Nephron progenitor cell (in vitro differentiated cells): ENCODE data around the gene RXRG.

Source experiments
- DNase-seq: peaks from one replicate; pipeline ENCODE4 v3.0.0; 2021
- H3K27ac Mint-ChIP-seq: 2 replicates; pipeline ENCODE4 v1.8.0; 2021; ENCODE audit warnings: mild to moderate bottlenecking, moderate library complexity, mixed read lengths
- H3K27me3 Mint-ChIP-seq: 2 replicates; pipeline ENCODE4 v1.8.0; 2021; ENCODE audit warnings: mild to moderate bottlenecking, low read depth, mixed read lengths; ENCODE audit not compliant: poor library complexity
- H3K36me3 Mint-ChIP-seq: 2 replicates; pipeline ENCODE4 v1.8.0; 2021; ENCODE audit warnings: low read depth, mixed read lengths
- H3K4me1 Mint-ChIP-seq: 2 replicates; pipeline ENCODE4 v1.8.0; 2021; ENCODE audit warnings: mixed read lengths
- H3K4me3 Mint-ChIP-seq: 2 replicates; pipeline ENCODE4 v1.8.0; 2021; ENCODE audit warnings: mild to moderate bottlenecking, moderate library complexity, mixed read lengths
- H3K9me3 Mint-ChIP-seq: 2 replicates; pipeline ENCODE4 v1.8.0; 2021; ENCODE audit warnings: mild to moderate bottlenecking, moderate library complexity, mixed read lengths
- CTCF ChIP-seq: fragments of 200-600 bp; sonication (generic); IDR thresholded peaks from 2 replicates; pipeline ENCODE4 v1.5.0; 2021; ENCODE audit warnings: antibody characterized with exemption

The RXRG gene

GRCh38 chr1:165456114-165456513 lies 11.2 kb upstream of the RXRG start:
- no peak for TF ChIP-seq CTCF
- H3K4me3 Mint-ChIP-seq: no peak overlapping the region
- H3K9me3 Mint-ChIP-seq: peaks cover 5% of the 10 kb centered on the region
- H3K27me3 Mint-ChIP-seq: peaks cover 8% of the 10 kb centered on the region
- DNase-seq: no peak
- no peaks in the 10 kb centered on the region for H3K36me3 Mint-ChIP-seq
- no peaks in the 10 kb centered on the region for H3K4me1 Mint-ChIP-seq
- no peak overlapping the region for H3K27ac Mint-ChIP-seq

GRCh38 chr1:165455111-165455510 lies 10.2 kb upstream of the RXRG start:
- Mint-ChIP-seq H3K27me3 (peaks cover 8% of the 10 kb centered on the region), H3K27ac (no peak overlapping the region), H3K4me3 (no peak overlapping the region), H3K4me1 (no peaks in the 10 kb centered on the region), H3K9me3 (peaks cover 4% of the 10 kb centered on the region), H3K36me3 (no peaks in the 10 kb centered on the region)
- no peak for DNase-seq
- no peak for TF ChIP-seq CTCF

- no peak overlapping the region for H3K27ac Mint-ChIP-seq
- no peak for TF ChIP-seq CTCF
- peaks cover 8% of the 10 kb centered on the region for H3K27me3 Mint-ChIP-seq
- H3K36me3 Mint-ChIP-seq: no peaks in the 10 kb centered on the region
- H3K4me3 Mint-ChIP-seq: no peak overlapping the region
- DNase-seq: no peak
- H3K9me3 Mint-ChIP-seq: no peaks in the 10 kb centered on the region
- H3K4me1 Mint-ChIP-seq: no peaks in the 10 kb centered on the region
Observed at GRCh38 chr1:165454091-165454610, 9.2 kb upstream of the RXRG start.

- H3K4me3 Mint-ChIP-seq: no peak overlapping the region
- H3K4me1 Mint-ChIP-seq: peaks cover 12% of the 10 kb centered on the region
- no peak for TF ChIP-seq CTCF
- peaks cover 21% of the 10 kb centered on the region for H3K27me3 Mint-ChIP-seq
- no peak for DNase-seq
- H3K36me3 Mint-ChIP-seq: no peaks in the 10 kb centered on the region
- no peak overlapping the region for H3K27ac Mint-ChIP-seq
- no peaks in the 10 kb centered on the region for H3K9me3 Mint-ChIP-seq
Observed at GRCh38 chr1:165452336-165453130, 7.6 kb upstream of the RXRG start.

GRCh38 chr1:165451691-165452090 lies 6.8 kb upstream of the RXRG start:
- H3K4me3 Mint-ChIP-seq: no peak overlapping the region
- no peak for DNase-seq

More at GRCh38 chr1:165451691-165452090, 6.8 kb upstream of the RXRG start:
- H3K27ac Mint-ChIP-seq: no peak overlapping the region
- no peaks in the 10 kb centered on the region for H3K36me3 Mint-ChIP-seq
- H3K4me1 Mint-ChIP-seq: peaks cover 12% of the 10 kb centered on the region
- H3K27me3 Mint-ChIP-seq: peaks cover 26% of the 10 kb centered on the region
- TF ChIP-seq CTCF: no peak
- no peaks in the 10 kb centered on the region for H3K9me3 Mint-ChIP-seq
